Esophagus muscularis mucosa (tissue), 4 donors: Measurements from ENCODE around the gene MYO10.

ENCODE experiments used
- EP300 ChIP-seq: sonication (generic); formaldehyde crosslinking; IDR thresholded peaks from one replicate; pipeline ENCODE4 v1.6.1; 2017; ENCODE audit warnings: antibody characterized with exemption
- POLR2A ChIP-seq: fragments of 450-650 bp; IDR thresholded peaks from one replicate; pipeline ENCODE4 v1.6.1; 2017; ENCODE audit warnings: antibody characterized with exemption, moderate library complexity, mild to moderate bottlenecking, low read depth
- POLR2AphosphoS5 ChIP-seq, 2 donors: sonication (generic); formaldehyde crosslinking; IDR thresholded peaks; one replicate each; pipeline ENCODE4 v1.6.1; 2017; ENCODE audit warnings: antibody characterized with exemption in 2 of 2
- TF ChIP-seq, protein P1 (sequence below), 3 experiments: fragments of 200-600 bp in 2 of 3; fragments of 450-650 bp in 1 of 3; sonication (generic) in 2 of 3; IDR thresholded peaks; one replicate each; pipeline ENCODE4 v1.5.1; 2017 to 2019; ENCODE audit warnings: antibody characterized with exemption in 3 of 3, mild to moderate bottlenecking in 2 of 3, moderate library complexity in 1 of 3

DNA sequence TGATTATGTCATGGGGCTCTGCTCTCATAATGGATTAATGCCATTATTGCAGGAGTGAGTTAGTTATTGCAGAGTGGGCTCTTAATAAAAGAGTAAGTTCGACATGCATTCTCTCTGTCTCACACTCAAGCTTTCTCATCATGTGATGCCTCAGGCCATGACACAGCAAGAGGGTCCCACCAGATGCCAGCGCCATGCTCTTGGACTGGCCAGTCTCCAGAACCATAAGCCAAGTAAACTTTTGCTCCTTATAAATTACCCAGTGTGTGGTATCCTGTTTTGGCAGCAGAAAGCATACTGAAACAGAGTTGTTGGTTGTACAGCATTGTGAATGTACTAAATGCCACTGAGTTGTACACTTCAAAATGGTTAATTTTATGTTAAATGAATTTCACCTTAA, 138.1 kb downstream of the MYO10 start:
- TF ChIP-seq, protein P1, sequence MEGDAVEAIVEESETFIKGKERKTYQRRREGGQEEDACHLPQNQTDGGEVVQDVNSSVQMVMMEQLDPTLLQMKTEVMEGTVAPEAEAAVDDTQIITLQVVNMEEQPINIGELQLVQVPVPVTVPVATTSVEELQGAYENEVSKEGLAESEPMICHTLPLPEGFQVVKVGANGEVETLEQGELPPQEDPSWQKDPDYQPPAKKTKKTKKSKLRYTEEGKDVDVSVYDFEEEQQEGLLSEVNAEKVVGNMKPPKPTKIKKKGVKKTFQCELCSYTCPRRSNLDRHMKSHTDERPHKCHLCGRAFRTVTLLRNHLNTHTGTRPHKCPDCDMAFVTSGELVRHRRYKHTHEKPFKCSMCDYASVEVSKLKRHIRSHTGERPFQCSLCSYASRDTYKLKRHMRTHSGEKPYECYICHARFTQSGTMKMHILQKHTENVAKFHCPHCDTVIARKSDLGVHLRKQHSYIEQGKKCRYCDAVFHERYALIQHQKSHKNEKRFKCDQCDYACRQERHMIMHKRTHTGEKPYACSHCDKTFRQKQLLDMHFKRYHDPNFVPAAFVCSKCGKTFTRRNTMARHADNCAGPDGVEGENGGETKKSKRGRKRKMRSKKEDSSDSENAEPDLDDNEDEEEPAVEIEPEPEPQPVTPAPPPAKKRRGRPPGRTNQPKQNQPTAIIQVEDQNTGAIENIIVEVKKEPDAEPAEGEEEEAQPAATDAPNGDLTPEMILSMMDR (IDR thresholded peaks at IDR 0.05): no peak
- no peak for TF ChIP-seq POLR2A
- no peak for TF ChIP-seq EP300
- TF ChIP-seq POLR2AphosphoS5 (IDR thresholded peaks at IDR 0.05): no peak
